PC-9 (cell line): Measurements from ENCODE around the gene SLC17A1.

Experiments
- CTCF ChIP-seq: fragments of 200-600 bp; sonication (generic); conservative IDR thresholded peaks from 2 replicates; pipeline ENCODE4 v1.6.1; 2017; ENCODE audit warnings: mixed run types, antibody characterized with exemption, mild to moderate bottlenecking, moderate library complexity
- EZH2 ChIP-seq: fragments of 200-600 bp; sonication (generic); IDR thresholded peaks from 2 replicates; pipeline ENCODE4 v1.8.0; 2017; ENCODE audit warnings: antibody characterized with exemption, low read depth

- TF ChIP-seq CTCF (no peak), EZH2 (no peak)
These were observed 1.3 kb upstream of the SLC17A1 start for GRCh38 chr6:25833136-25833535.
